ENCODE measurements around the gene TSR3.

TSR3 gene

GRCh38 chr16:1325673-1326371, 25.9 kb downstream of the TSR3 start:
- Histone ChIP-seq H3K36me3 (replicated peaks; ENCODE audit: insufficient read depth, low read length) (no peaks in the 10 kb centered on the region), H3K79me2 (ENCODE audit: low read length) (no peaks in the 10 kb centered on the region), H3K9me3 (replicated peaks; ENCODE audit: insufficient read depth, low read length) (no peaks in the 10 kb centered on the region), H4K20me1 (ENCODE audit: insufficient read depth, low read length) (no peaks in the 10 kb centered on the region), H3K27ac (ENCODE audit: low read length) (no peak overlapping the region), H3K9me2 (replicated peaks; ENCODE audit: insufficient read depth, low read length) (no peaks in the 10 kb centered on the region), H3K4me2 (ENCODE audit: low read depth, low read length) (no peak overlapping the region), H3F3A (ENCODE audit: insufficient read depth, low read length) (no peaks in the 10 kb centered on the region), H3K9ac (ENCODE audit: low read length) (no peak overlapping the region), H3K4me3 (ENCODE audit: low read length) (no peak overlapping the region), H2AFZ (ENCODE audit: low read length) (no peak overlapping the region), H3K4me1 (ENCODE audit: low read length) (0 out of 2 replicates have a peak, but pooled peaks cover 1% of the 10 kb centered on the region), H3K27me3 (replicated peaks; ENCODE audit: insufficient read depth, low read length) (no peaks in the 10 kb centered on the region)
- DNase-seq: no peak
- no peak for TF ChIP-seq EZH2phosphoT487 (IDR thresholded peaks at IDR 0.05; ENCODE audit: low read length)
- no peak for TF ChIP-seq EZH2 (optimal IDR thresholded peaks at IDR 0.05; ENCODE audit: low read depth, low read length)
- no peak for TF ChIP-seq CTCF (IDR thresholded peaks at IDR 0.05; ENCODE audit: low read length)

GRCh38 chr16:1325261-1325660, 26.4 kb downstream of the TSR3 start:
- no peaks in the 10 kb centered on the region for H3K9me3 ChIP-seq (replicated peaks; ENCODE audit: insufficient read depth, low read length)
- DNase-seq: no peak
- TF ChIP-seq CTCF (IDR thresholded peaks at IDR 0.05; ENCODE audit: low read length) (no peak), EZH2phosphoT487 (IDR thresholded peaks at IDR 0.05; ENCODE audit: low read length) (no peak), EZH2 (optimal IDR thresholded peaks at IDR 0.05; ENCODE audit: low read depth, low read length) (no peak)
- no peaks in the 10 kb centered on the region for H4K20me1 ChIP-seq (ENCODE audit: insufficient read depth, low read length)
- no peak overlapping the region for H3K4me2 ChIP-seq (ENCODE audit: low read depth, low read length)
- no peak overlapping the region for H3K27ac ChIP-seq (ENCODE audit: low read length)
- no peak overlapping the region for H3K4me3 ChIP-seq (ENCODE audit: low read length)
- no peaks in the 10 kb centered on the region for H3F3A ChIP-seq (ENCODE audit: insufficient read depth, low read length)
- H3K27me3 ChIP-seq (replicated peaks; ENCODE audit: insufficient read depth, low read length): no peaks in the 10 kb centered on the region
- H2AFZ ChIP-seq (ENCODE audit: low read length): no peak overlapping the region
- no peak overlapping the region for H3K9ac ChIP-seq (ENCODE audit: low read length)
- H3K4me1 ChIP-seq (ENCODE audit: low read length): no peaks in the 10 kb centered on the region
- 0 out of 2 replicates have a peak, but pooled peaks cover 1% of the 10 kb centered on the region for H3K36me3 ChIP-seq (replicated peaks; ENCODE audit: insufficient read depth, low read length)
- no peaks in the 10 kb centered on the region; the same call in 1 of the 2 replicates for H3K79me2 ChIP-seq (ENCODE audit: low read length)
- no peaks in the 10 kb centered on the region for H3K9me2 ChIP-seq (replicated peaks; ENCODE audit: insufficient read depth, low read length)

- H3K4me1 ChIP-seq (ENCODE audit: low read length): no peaks in the 10 kb centered on the region
These were observed 27.3 kb downstream of the TSR3 start for GRCh38 chr16:1324286-1324826.

More at GRCh38 chr16:1324286-1324826, 27.3 kb downstream of the TSR3 start:
- Histone ChIP-seq H3K27me3 (replicated peaks; ENCODE audit: insufficient read depth, low read length) (no peaks in the 10 kb centered on the region), H3K27ac (ENCODE audit: low read length) (no peak overlapping the region), H2AFZ (ENCODE audit: low read length) (no peak overlapping the region), H3K9me3 (replicated peaks; ENCODE audit: insufficient read depth, low read length) (no peaks in the 10 kb centered on the region), H3K4me2 (ENCODE audit: low read depth, low read length) (no peak overlapping the region), H3K36me3 (replicated peaks; ENCODE audit: insufficient read depth, low read length) (0 out of 2 replicates have a peak, but pooled peaks cover 3% of the 10 kb centered on the region), H3K9ac (ENCODE audit: low read length) (no peak overlapping the region), H3K4me3 (ENCODE audit: low read length) (no peak overlapping the region), H4K20me1 (ENCODE audit: insufficient read depth, low read length) (no peaks in the 10 kb centered on the region), H3F3A (ENCODE audit: insufficient read depth, low read length) (no peaks in the 10 kb centered on the region), H3K9me2 (replicated peaks; ENCODE audit: insufficient read depth, low read length) (no peaks in the 10 kb centered on the region), H3K79me2 (ENCODE audit: low read length) (peaks cover 2% of the 10 kb centered on the region; the same call in 1 of the 2 replicates)
- TF ChIP-seq CTCF (IDR thresholded peaks at IDR 0.05; ENCODE audit: low read length): no peak
- no peak for TF ChIP-seq EZH2phosphoT487 (IDR thresholded peaks at IDR 0.05; ENCODE audit: low read length)
- DNase-seq: no peak
